Measurements from ENCODE around the gene AFF1.

DNA sequence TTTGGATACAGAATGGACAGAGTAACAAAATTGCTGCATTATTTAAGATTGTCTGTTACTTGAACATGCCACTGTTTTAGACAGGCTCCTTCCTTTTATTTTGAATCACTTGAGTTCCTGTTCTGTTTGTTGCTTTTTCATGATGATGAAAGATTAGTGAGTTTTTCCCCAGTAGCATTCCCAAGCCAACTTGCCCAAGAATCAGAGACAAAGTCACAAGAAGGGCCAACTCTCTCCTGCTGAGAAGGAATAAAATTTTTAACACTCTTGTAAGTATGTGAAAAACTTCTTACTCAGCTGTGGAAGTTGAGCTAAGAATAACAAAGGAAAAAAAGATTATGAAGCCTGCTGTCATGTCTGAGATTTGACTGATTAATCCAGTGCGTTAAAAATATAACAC is 181.4 kb downstream of the AFF1 start:
- TF ChIP-seq, protein P1, sequence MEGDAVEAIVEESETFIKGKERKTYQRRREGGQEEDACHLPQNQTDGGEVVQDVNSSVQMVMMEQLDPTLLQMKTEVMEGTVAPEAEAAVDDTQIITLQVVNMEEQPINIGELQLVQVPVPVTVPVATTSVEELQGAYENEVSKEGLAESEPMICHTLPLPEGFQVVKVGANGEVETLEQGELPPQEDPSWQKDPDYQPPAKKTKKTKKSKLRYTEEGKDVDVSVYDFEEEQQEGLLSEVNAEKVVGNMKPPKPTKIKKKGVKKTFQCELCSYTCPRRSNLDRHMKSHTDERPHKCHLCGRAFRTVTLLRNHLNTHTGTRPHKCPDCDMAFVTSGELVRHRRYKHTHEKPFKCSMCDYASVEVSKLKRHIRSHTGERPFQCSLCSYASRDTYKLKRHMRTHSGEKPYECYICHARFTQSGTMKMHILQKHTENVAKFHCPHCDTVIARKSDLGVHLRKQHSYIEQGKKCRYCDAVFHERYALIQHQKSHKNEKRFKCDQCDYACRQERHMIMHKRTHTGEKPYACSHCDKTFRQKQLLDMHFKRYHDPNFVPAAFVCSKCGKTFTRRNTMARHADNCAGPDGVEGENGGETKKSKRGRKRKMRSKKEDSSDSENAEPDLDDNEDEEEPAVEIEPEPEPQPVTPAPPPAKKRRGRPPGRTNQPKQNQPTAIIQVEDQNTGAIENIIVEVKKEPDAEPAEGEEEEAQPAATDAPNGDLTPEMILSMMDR (IDR thresholded peaks at IDR 0.05) = no peak
- TF ChIP-seq POLR2A (IDR thresholded peaks at IDR 0.05) (no peak), POLR2AphosphoS5 (IDR thresholded peaks at IDR 0.05) (no peak)
